Measurements from ENCODE around the gene GIT1.

Gene GIT1

DNA sequence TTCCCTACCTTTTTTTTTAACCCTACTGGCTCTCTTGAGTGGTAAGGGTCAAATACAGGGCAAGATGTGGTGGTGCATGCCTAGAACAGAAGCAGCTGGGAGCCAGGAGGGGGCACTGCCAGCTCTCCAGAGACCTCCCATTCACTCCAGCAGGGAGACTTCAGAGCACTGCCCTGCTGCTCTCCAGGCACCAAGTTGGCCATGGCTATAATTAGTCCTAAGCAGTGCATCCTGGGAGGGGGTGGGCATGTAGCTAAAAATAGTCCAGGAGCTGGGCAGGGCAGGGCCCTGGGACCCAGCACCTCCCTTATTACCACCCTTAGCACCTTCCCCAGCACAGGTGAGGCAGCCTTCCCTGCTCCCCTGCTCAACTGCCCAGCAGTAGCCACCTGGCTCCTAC is 29.8 kb upstream of the GIT1 start:
- Histone ChIP-seq H3K79me2 (no peaks in the 10 kb centered on the region), H3K9me3 (ENCODE audit: control insufficient read depth, low read length) (no peaks in the 10 kb centered on the region), H3K27ac (peak overlapping the region; percentile 20), H2AFZ (no peak overlapping the region), H3K9ac (no peak overlapping the region), H3K4me3 (ENCODE audit: low read depth, low read length) (no peak overlapping the region), H3K4me1 (peaks cover 40% of the 10 kb centered on the region), H3K27me3 (ENCODE audit: control insufficient read depth, insufficient read depth, low read length) (no peaks in the 10 kb centered on the region), H3K36me3 (ENCODE audit: control insufficient read depth, insufficient read depth, low read length) (no peaks in the 10 kb centered on the region), H3K4me2 (ENCODE audit: low read length) (no peak overlapping the region)
- TF ChIP-seq, protein P1, sequence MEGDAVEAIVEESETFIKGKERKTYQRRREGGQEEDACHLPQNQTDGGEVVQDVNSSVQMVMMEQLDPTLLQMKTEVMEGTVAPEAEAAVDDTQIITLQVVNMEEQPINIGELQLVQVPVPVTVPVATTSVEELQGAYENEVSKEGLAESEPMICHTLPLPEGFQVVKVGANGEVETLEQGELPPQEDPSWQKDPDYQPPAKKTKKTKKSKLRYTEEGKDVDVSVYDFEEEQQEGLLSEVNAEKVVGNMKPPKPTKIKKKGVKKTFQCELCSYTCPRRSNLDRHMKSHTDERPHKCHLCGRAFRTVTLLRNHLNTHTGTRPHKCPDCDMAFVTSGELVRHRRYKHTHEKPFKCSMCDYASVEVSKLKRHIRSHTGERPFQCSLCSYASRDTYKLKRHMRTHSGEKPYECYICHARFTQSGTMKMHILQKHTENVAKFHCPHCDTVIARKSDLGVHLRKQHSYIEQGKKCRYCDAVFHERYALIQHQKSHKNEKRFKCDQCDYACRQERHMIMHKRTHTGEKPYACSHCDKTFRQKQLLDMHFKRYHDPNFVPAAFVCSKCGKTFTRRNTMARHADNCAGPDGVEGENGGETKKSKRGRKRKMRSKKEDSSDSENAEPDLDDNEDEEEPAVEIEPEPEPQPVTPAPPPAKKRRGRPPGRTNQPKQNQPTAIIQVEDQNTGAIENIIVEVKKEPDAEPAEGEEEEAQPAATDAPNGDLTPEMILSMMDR (IDR thresholded peaks at IDR 0.05): peak; percentile 45

DNA sequence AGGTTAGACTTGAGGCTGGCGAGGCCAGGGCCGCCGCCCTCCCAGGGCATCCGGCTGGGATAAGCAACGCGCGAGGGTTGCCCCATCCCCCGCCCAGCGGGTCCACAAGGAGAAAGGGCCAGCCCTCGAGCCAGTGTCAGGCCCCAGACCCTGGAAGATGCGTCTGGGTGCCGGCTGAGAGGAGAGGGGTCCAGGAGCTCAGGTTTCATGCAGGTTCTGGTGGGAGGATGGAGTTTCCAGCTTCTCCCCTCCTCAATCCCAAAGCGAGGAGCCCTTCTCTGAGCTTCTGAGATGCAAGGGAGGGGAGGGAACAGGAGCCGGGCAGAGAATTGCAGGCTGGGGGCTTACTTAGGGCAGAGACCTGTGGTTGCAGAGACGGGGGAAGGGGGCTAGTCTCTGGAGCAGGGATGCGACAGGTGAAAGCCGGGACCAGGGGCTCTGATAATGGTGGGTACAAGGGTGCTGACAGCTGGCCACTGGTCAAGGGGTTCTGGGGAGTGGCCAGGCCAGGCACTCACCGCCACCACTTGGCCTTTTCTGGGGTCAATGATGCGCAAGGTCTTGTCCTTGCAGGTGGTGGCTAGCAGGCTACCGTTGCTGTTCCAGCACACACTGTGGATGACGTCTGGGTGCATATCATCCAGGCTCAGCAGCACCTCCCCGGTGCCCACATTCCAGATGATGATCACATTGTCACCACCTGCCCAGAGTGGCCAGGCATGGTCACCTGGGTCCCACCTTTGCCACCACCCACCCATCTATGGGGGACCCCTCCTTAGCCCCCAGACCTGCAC is 29.0 kb upstream of the GIT1 start:
- H3K4me3 ChIP-seq (ENCODE audit: low read depth, low read length): no peak overlapping the region
- peaks cover 36% of the 10 kb centered on the region for H3K4me1 ChIP-seq
- H3K27ac ChIP-seq: no peak overlapping the region

DNA sequence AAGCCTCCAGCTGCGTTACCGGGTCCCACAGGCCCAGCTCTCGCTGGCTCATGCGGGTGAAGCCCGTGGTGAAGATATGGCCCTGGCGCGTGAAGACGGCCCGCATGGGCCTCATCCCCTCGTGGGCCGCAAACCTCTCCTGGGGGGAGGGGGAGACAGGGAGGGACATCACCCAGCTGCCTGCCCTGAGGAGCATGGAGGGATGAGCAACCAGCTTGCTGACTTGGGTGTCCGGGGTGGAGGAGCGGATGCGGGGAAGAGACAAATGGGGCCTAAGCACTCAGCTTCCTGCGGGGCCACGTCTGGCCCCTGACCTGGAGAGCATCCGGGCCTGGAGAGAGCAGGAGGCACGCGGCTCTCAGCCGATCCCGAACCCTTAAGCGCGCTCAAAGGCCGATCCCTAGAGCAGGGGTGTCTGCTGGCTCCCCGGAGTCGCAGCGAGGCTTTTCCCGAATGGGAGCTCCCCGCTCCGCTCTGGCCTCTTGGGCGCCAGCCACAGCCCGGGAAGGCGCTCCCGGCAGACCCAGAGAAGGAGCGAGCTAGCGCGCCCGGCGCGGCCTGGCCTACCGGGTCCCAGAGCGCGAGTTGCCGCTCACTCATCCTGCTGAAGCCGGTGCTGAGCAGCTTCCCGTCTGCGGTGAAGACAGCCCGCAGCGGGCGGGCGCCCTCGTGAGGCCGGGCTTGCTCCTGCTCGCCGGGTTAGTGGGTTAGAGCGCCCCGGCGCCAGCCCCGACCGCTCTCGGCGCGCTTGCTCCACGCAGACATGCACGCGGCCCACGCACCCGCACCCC is 28.2 kb upstream of the GIT1 start:
- Histone ChIP-seq H3K36me3 (ENCODE audit: control insufficient read depth, insufficient read depth, low read length) (no peaks in the 10 kb centered on the region), H3K9me3 (ENCODE audit: control insufficient read depth, low read length) (no peaks in the 10 kb centered on the region), H3K79me2 (no peaks in the 10 kb centered on the region), H3K9ac (no peak overlapping the region), H3K27me3 (ENCODE audit: control insufficient read depth, insufficient read depth, low read length) (no peaks in the 10 kb centered on the region), H2AFZ (peak overlapping the region; percentile 60), H3K4me2 (ENCODE audit: low read length) (peak overlapping the region; percentile 60), H3K27ac (peak overlapping the region; percentile 46), H3K4me1 (peaks cover 30% of the 10 kb centered on the region), H3K4me3 (ENCODE audit: low read depth, low read length) (peak overlapping the region; percentile 30)
- TF ChIP-seq, protein P1 (IDR thresholded peaks at IDR 0.05): peak; percentile 83

More for the DNA sequence above, 29.0 kb upstream of the GIT1 start:
- H3K9me3 ChIP-seq (ENCODE audit: control insufficient read depth, low read length): no peaks in the 10 kb centered on the region
- TF ChIP-seq, protein P1 (IDR thresholded peaks at IDR 0.05): no peak
- H3K4me2 ChIP-seq (ENCODE audit: low read length): peak overlapping the region; percentile 60
- H3K9ac ChIP-seq: no peak overlapping the region
- H2AFZ ChIP-seq: peak overlapping the region; percentile 60
- no peaks in the 10 kb centered on the region for H3K79me2 ChIP-seq
- H3K27me3 ChIP-seq (ENCODE audit: control insufficient read depth, insufficient read depth, low read length): no peaks in the 10 kb centered on the region
- no peaks in the 10 kb centered on the region for H3K36me3 ChIP-seq (ENCODE audit: control insufficient read depth, insufficient read depth, low read length)

DNA sequence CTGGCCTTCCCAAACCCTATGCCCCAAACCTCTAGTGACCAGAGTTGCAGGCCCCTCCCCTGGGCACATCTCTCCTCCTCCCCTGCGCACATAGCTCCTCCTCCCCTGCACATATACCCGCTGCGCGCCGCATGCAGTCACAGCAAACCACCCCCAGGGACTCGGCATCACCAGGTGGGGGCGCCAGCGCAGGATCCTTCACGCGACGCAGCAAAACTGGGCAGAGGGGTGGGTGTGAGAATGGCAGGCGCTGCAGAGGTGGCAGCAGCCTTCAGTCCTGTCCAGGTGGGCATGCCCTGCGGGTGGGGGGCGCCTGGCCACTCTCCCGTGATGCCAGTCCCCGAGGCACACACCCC is 27.7 kb upstream of the GIT1 start:
- H3K9me3 ChIP-seq (ENCODE audit: control insufficient read depth, low read length): no peaks in the 10 kb centered on the region
- no peak overlapping the region for H3K4me3 ChIP-seq (ENCODE audit: low read depth, low read length)
- peak overlapping the region; percentile 60 for H3K4me2 ChIP-seq (ENCODE audit: low read length)
- H3K9ac ChIP-seq: no peak overlapping the region
- peak overlapping the region; percentile 60 for H2AFZ ChIP-seq
- H3K27ac ChIP-seq: peak overlapping the region; percentile 46
- no peaks in the 10 kb centered on the region for H3K79me2 ChIP-seq
- peaks cover 30% of the 10 kb centered on the region for H3K4me1 ChIP-seq
- TF ChIP-seq, protein P1 (IDR thresholded peaks at IDR 0.05): peak; percentile 60
- no peaks in the 10 kb centered on the region for H3K36me3 ChIP-seq (ENCODE audit: control insufficient read depth, insufficient read depth, low read length)
- H3K27me3 ChIP-seq (ENCODE audit: control insufficient read depth, insufficient read depth, low read length): no peaks in the 10 kb centered on the region
